HG03025 (cell line): ENCODE results near the gene ERI2.
"Not testable (repeated sequence)": the region's sequence is repeated elsewhere in the genome, so short reads cannot be mapped to it uniquely, and the experiment has no call there.

Experiments used
- ATAC-seq: cut with Tn5 transposase; IDR thresholded peaks from one replicate; pipeline ENCODE4 v1.9.1; 2021; ENCODE audit warnings: mild to moderate bottlenecking, moderate library complexity; ENCODE audit not compliant: unreplicated experiment, low FRiP score

The ERI2 gene

GRCh38 chr16:20818929-20819585 lies 12.8 kb upstream of the ERI2 start:
- ATAC-seq, result no peak

GRCh38 chr16:20814784-20815183 lies 8.5 kb upstream of the ERI2 start:
- ATAC-seq, result no peak

GRCh38 chr16:20812510-20812909 lies 6.2 kb upstream of the ERI2 start:
- no peak for ATAC-seq

- no peak for ATAC-seq
Observed at GRCh38 chr16:20811889-20812439, 5.7 kb upstream of the ERI2 start.

GRCh38 chr16:20807862-20808261 lies 1.6 kb upstream of the ERI2 start:
- ATAC-seq, result no peak

GRCh38 chr16:20805684-20806167 lies 546 bp downstream of the ERI2 start:
- ATAC-seq, result not testable (repeated sequence)

- ATAC-seq, result no peak
Observed at GRCh38 chr16:20803561-20804214, 2.6 kb downstream of the ERI2 start.

GRCh38 chr16:20803192-20803560 lies 3.1 kb downstream of the ERI2 start:
- no peak for ATAC-seq

- no peak for ATAC-seq
Observed at GRCh38 chr16:20801278-20801677, 5.0 kb downstream of the ERI2 start.

GRCh38 chr16:20799599-20799998 lies 6.7 kb downstream of the ERI2 start:
- ATAC-seq, result no peak

- no peak for ATAC-seq
Observed at GRCh38 chr16:20798364-20798763, 7.9 kb downstream of the ERI2 start.

GRCh38 chr16:20791923-20792612 lies 14.2 kb downstream of the ERI2 start:
- ATAC-seq, result no peak

- no peak for ATAC-seq
Observed at GRCh38 chr16:20789130-20789529, 17.1 kb downstream of the ERI2 start.

- ATAC-seq, result no peak
Observed at GRCh38 chr16:20784204-20784603, 22.1 kb downstream of the ERI2 start.

GRCh38 chr16:20782470-20782869 lies 23.8 kb downstream of the ERI2 start:
- ATAC-seq, result no peak

GRCh38 chr16:20781697-20782096 lies 24.6 kb downstream of the ERI2 start:
- no peak for ATAC-seq

- no peak for ATAC-seq
Observed at GRCh38 chr16:20774703-20775362, 31.4 kb downstream of the ERI2 start.

GRCh38 chr16:20773679-20774078 lies 32.6 kb downstream of the ERI2 start:
- no peak for ATAC-seq

GRCh38 chr16:20768818-20769217 lies 37.5 kb downstream of the ERI2 start:
- no peak for ATAC-seq

- ATAC-seq, result no peak
Observed at GRCh38 chr16:20768121-20768520, 38.2 kb downstream of the ERI2 start.

- ATAC-seq, result no peak
Observed at GRCh38 chr16:20767577-20767976, 38.7 kb downstream of the ERI2 start.
